Vagina (tissue), 2 donors: ENCODE measurements around the gene VPS51. TPM values are rescaled to one million over a fixed set of nuclear protein-coding genes. Genes with fewer than 3 reads are reported as not detected.
A peak's percentile ranks its signal among the peaks of the same experiment; 100 is the strongest.

ENCODE experiments used
- DNase-seq, 2 donors: peaks; one replicate each; pipeline ENCODE4 v3.0.0-alpha.2; 2017; ENCODE audit errors: extremely low spot score in 2 of 2
- H3K27ac ChIP-seq: fragments of 200-600 bp; sonication (generic); one replicate; pipeline ENCODE4 v1.5.1; 2019
- H3K27me3 ChIP-seq: fragments of 200-600 bp; sonication (generic); one replicate; pipeline ENCODE4 v1.5.1; 2019
- H3K36me3 ChIP-seq, 2 donors: fragments of 200-600 bp; sonication (generic); one replicate each; pipeline ENCODE4 v1.5.1; 2017 to 2019
- H3K4me1 ChIP-seq: fragments of 200-600 bp; sonication (generic); one replicate; pipeline ENCODE4 v1.5.1; 2019
- H3K4me3 ChIP-seq, 2 donors: fragments of 200-600 bp; sonication (generic); 1 replicate in 1 of 2; 2 replicates in 1 of 2; pipeline ENCODE4 v1.5.1; 2016 to 2019
- H3K9me3 ChIP-seq: fragments of 200-600 bp; sonication (generic); one replicate; pipeline ENCODE4 v1.5.1; 2019
- POLR2A ChIP-seq, 2 donors: fragments of 450-650 bp; IDR thresholded peaks; one replicate each; pipeline ENCODE4 v1.6.1; 2017; ENCODE audit warnings: antibody characterized with exemption in 2 of 2, mild to moderate bottlenecking in 2 of 2, moderate library complexity in 2 of 2
- POLR2AphosphoS5 ChIP-seq, 2 donors: sonication (generic); formaldehyde crosslinking; IDR thresholded peaks; one replicate each; pipeline ENCODE4 v1.9.0; 2017; ENCODE audit warnings: antibody characterized with exemption in 2 of 2, mild to moderate bottlenecking in 2 of 2, low read depth in 1 of 2; ENCODE audit not compliant: insufficient read depth in 1 of 2
- intact Hi-C: fragments of 100-400 bp; cut with DNase I; formaldehyde crosslinking; loops from one replicate; pipeline ENCODE4 v1.15.1; 2023
- total RNA-seq: library from RNA; depleted of rRNA; stranded (reverse); fragments of >200 nt; gene quantifications from one replicate; pipeline ENCODE4 v1.2.3, GENCODE V29; 2016
- TF ChIP-seq, protein P1 (sequence below), 3 experiments: fragments of 450-650 bp in 2 of 3; fragments of 200-600 bp in 1 of 3; sonication (generic) in 1 of 3; IDR thresholded peaks; one replicate each; pipeline ENCODE4 v1.5.1; 2017 to 2019; ENCODE audit warnings: antibody characterized with exemption in 3 of 3, mild to moderate bottlenecking in 2 of 3, moderate library complexity in 2 of 3

Gene VPS51
- total RNA-seq, 1 donor from 2014 or later = 191 TPM

DNA sequence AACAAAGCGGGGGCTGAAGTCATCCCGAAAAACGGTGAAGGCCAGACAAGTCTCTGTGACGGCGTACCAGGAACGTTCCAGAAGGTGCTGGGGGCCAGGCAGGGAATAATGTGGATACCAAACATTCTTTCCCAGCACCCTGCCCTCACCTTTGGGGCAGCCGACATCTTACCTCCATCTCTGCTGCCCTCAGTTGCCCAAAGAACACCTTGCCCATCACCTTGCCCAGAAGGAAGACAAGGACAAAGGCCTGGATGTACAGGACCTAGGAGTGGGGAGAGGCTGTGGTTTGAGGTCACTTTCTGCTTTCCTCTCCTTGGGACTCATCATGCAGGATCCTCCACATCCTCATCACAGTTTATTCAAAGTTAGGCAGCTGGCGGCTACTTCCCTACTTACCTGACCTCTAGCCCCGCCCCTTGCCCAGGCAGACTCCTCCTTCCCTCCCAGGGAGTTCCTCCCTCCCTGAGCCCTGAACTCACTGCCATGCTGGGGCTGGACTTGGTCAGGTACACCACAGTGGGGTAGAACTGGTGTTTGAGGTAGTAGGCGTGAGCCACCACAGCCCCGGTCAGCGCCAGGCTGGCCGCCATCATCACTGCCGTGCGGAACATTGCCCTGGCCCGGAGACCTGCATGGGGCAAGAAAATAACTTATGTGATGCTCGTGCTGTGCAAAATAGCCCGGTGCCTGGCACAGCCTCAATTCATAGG is 37.1 kb downstream of the VPS51 start:
- Histone ChIP-seq H3K4me1 (peaks cover 30% of the 10 kb centered on the region), H3K27me3 (no peaks in the 10 kb centered on the region), H3K36me3 (peaks cover 0 to 44% of the 10 kb centered on the region in 2 donors), H3K27ac (peak overlapping the region; percentile 94), H3K9me3 (no peaks in the 10 kb centered on the region), H3K4me3 (peak overlapping the region; percentile 87 to 89)
- intact Hi-C loops = no loop called here
- DNase-seq = no peak
- no peak for TF ChIP-seq POLR2A (IDR thresholded peaks at IDR 0.05)
- TF ChIP-seq, protein P1, sequence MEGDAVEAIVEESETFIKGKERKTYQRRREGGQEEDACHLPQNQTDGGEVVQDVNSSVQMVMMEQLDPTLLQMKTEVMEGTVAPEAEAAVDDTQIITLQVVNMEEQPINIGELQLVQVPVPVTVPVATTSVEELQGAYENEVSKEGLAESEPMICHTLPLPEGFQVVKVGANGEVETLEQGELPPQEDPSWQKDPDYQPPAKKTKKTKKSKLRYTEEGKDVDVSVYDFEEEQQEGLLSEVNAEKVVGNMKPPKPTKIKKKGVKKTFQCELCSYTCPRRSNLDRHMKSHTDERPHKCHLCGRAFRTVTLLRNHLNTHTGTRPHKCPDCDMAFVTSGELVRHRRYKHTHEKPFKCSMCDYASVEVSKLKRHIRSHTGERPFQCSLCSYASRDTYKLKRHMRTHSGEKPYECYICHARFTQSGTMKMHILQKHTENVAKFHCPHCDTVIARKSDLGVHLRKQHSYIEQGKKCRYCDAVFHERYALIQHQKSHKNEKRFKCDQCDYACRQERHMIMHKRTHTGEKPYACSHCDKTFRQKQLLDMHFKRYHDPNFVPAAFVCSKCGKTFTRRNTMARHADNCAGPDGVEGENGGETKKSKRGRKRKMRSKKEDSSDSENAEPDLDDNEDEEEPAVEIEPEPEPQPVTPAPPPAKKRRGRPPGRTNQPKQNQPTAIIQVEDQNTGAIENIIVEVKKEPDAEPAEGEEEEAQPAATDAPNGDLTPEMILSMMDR (IDR thresholded peaks at IDR 0.05) = no peak
- no peak for TF ChIP-seq POLR2AphosphoS5 (IDR thresholded peaks at IDR 0.05; ENCODE audit: insufficient read depth in 1 of 2, low read depth in 1 of 2)

DNA sequence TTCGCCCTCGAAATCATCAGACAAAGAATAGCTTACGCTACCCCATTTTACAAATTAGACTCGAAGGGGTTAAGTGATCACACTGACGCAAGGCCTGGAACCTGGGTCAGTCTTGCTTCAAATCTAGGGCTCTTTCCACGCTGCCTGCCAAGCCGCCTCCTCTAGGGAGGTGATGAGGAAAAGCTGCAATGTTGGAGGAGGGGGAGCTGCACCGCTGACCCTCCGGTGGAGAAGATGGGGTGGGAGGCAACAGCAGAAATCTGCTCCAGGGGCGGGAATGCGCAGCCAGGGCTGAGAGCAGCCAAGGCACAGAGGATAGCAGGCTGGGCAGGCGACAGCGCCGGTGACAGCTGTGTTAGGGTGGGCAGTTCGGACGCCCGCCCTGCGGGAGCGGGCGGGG is 37.7 kb downstream of the VPS51 start:
- TF ChIP-seq POLR2AphosphoS5 (IDR thresholded peaks at IDR 0.05; ENCODE audit: insufficient read depth in 1 of 2, low read depth in 1 of 2) = no peak
- TF ChIP-seq, protein P1 (IDR thresholded peaks at IDR 0.05) = no peak
- no peak for TF ChIP-seq POLR2A (IDR thresholded peaks at IDR 0.05)
- no peak for DNase-seq
- intact Hi-C loops = loop anchor here (2.0 kb wide), 1 partner anchor 47 kb away; the partner anchor contains the start of gene CAPN1
- Histone ChIP-seq H3K4me1 (peaks cover 30% of the 10 kb centered on the region), H3K36me3 (peaks cover 0 to 38% of the 10 kb centered on the region in 2 donors), H3K9me3 (no peaks in the 10 kb centered on the region), H3K4me3 (peak overlapping the region; percentile 87 to 89), H3K27ac (peak overlapping the region; percentile 94), H3K27me3 (no peaks in the 10 kb centered on the region)

DNA sequence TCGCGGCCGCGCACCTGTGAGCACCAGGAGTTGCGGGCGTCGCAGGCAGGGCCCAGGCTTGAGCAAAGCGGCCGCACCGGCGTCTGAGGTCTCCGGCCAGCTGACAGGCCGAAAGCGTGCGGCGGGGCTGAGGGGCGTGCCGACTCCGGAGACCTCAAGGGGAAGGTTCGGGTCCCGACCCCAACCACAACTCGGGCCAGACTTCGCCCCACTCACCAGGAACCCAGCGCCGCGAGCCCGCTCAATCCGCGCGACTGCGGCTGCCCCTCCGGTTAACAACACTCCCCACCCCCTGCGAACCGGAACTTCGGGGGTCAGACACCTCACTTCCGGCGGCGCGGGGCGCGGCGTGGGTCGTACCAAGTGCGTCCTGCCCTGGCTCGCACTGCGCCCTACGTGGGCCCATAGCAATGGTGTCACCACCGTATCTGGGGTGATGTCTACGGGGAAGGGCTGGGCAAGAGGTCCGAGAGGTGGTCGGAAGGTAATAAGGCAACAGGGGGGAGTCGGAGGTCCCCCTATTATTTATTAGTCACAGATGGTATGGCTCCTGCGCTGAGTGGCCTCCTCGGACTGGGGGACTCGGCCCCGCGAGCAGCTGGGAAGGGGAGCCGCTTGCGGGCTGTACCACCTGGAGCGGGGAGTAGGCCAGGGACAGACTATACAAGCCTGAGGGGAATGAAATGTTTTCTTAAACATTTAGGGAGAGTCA is 38.4 kb downstream of the VPS51 start, which contains the start of gene SYVN1:
TSS of gene SYVN1 (minus strand) at position 280 of the 712 bp plus-strand sequence. CDS start 918 bp downstream, outside the sequence.
- peaks cover 30% of the 10 kb centered on the region for H3K4me1 ChIP-seq
- peak within 1 kb of the TSS; percentile 87 to 89 for H3K4me3 ChIP-seq
- DNase-seq = peak in 1 of 2 donors; percentile 93
- intact Hi-C loops = loop anchor here (2.0 kb wide), 1 partner anchor 46 kb away; the partner anchor contains the start of gene CAPN1
- TF ChIP-seq POLR2A (IDR thresholded peaks at IDR 0.05) (peak in 1 of 2 donors; percentile 90), POLR2AphosphoS5 (IDR thresholded peaks at IDR 0.05; ENCODE audit: insufficient read depth in 1 of 2, low read depth in 1 of 2) (peak; percentile 64 to 100)
- TF ChIP-seq, protein P1 (IDR thresholded peaks at IDR 0.05) = peak in 1 of 3 experiments; percentile 6
- peak within 1 kb of the TSS; percentile 94 for H3K27ac ChIP-seq
- H3K9me3 ChIP-seq = no peaks in the 10 kb centered on the region
- peaks cover 0 to 31% of the 10 kb centered on the region in 2 donors for H3K36me3 ChIP-seq
- no peaks in the 10 kb centered on the region for H3K27me3 ChIP-seq

DNA sequence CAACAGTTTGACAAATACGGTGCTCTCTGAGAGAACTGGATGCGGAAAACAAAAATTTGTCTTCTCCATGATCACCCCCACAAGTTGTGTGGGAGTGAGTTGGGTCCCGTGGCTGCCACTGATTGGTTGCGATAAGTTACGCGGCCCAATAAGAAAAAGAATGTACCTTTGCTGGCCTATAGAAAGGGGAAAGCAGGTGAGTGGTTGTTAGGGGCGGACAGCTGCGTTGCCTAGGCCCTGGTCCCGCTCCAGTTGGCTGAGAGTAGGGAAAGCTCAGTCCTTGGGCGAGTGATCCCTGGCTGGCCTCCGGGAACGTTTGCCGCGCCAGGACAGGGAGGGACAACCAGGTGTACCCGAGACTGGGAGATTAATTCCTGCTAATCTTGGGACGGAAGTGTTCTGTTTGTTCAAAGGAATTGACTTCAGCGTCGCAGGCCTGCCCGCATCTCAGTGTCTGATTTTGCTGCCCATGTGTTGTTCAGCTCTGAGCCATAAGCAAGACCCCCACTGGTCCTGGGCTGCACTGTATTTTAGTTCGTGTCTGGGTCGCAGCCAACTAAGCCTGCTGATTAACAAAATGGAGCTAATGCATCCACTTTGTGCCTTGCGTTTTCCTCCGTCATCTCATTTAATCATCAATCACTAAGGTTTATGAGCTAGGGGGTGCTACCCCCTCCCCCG is 39.1 kb downstream of the VPS51 start:
- intact Hi-C loops = loop anchor here (2.0 kb wide), 1 partner anchor 46 kb away; the partner anchor contains the start of gene CAPN1
- H3K9me3 ChIP-seq = no peaks in the 10 kb centered on the region
- DNase-seq = peak in 1 of 2 donors; percentile 98

More for the DNA sequence above, 39.1 kb downstream of the VPS51 start:
- TF ChIP-seq POLR2AphosphoS5 (IDR thresholded peaks at IDR 0.05; ENCODE audit: insufficient read depth in 1 of 2, low read depth in 1 of 2) = peak in 1 of 2 donors; percentile 79
- TF ChIP-seq, protein P1 (IDR thresholded peaks at IDR 0.05) = peak in 1 of 3 experiments; percentile 9
- TF ChIP-seq POLR2A (IDR thresholded peaks at IDR 0.05) = peak in 1 of 2 donors; percentile 21
- H3K27ac ChIP-seq = peak overlapping the region; percentile 94
- H3K4me3 ChIP-seq = peak overlapping the region; percentile 87 to 89
- peaks cover 30% of the 10 kb centered on the region for H3K4me1 ChIP-seq
- peaks cover 0 to 24% of the 10 kb centered on the region in 2 donors for H3K36me3 ChIP-seq
- no peaks in the 10 kb centered on the region for H3K27me3 ChIP-seq
